B cell (primary cell): ENCODE results near the gene CTBP2. TPM values are rescaled to one million over a fixed set of nuclear protein-coding genes. Genes with fewer than 3 reads are reported as not detected.

ENCODE experiments used
- ATAC-seq: fragments of 200-7000 bp; cut with Tn5 transposase; one replicate; pipeline ENCODE4 v1.10.0; 2021; ENCODE audit warnings: low read depth, mild to moderate bottlenecking, moderate number of reproducible peaks, moderate library complexity
- CTCF ChIA-PET: fragments of 350-600 bp; sonication (Branson Sonifier 250); formaldehyde crosslinking; loops from one replicate; lab custom pipeline; 2021; ENCODE audit warnings: antibody characterized with exemption, inconsistent platforms; lab: Charles Lee
- POLR2A ChIA-PET: fragments of 350-600 bp; sonication (Branson Sonifier 250); formaldehyde crosslinking; loops from one replicate; lab custom pipeline; 2021; ENCODE audit warnings: antibody characterized with exemption; lab: Charles Lee
- DNase-seq: peaks from one replicate; pipeline ENCODE4 v3.0.0; 2013
- H2AFZ ChIP-seq: 2 replicates; pipeline ENCODE4 v1.6.1; 2012; ENCODE audit warnings: mild to moderate bottlenecking, low read depth, low read length; ENCODE audit not compliant: insufficient read depth, poor library complexity, severe bottlenecking
- H3K27ac ChIP-seq, 2 donors: 1 replicate in 1 of 2; 2 replicates in 1 of 2; pipeline ENCODE4 v1.5.1; 2012 to 2013; ENCODE audit warnings: low read length in 2 of 2, mild to moderate bottlenecking in 2 of 2, moderate library complexity in 1 of 2
- H3K27me3 ChIP-seq, 4 experiments: fragments of 200-600 bp in 1 of 4; sonication (generic) in 1 of 4; replicated peaks in 1 of 4; 1 replicate in 2 of 4; 2 replicates in 2 of 4; pipeline versions ENCODE4 v1.6.1 to v1.7.0; 2013 to 2016; ENCODE audit warnings: low read length in 3 of 4, mild to moderate bottlenecking in 2 of 4, mixed read lengths in 1 of 4, moderate library complexity in 1 of 4; ENCODE audit not compliant: insufficient read depth in 4 of 4, control insufficient read depth in 3 of 4; ENCODE audit errors: control extremely low read depth in 1 of 4
- H3K36me3 ChIP-seq, 2 experiments: replicated peaks in 1 of 2; 1 replicate in 1 of 2; 2 replicates in 1 of 2; pipeline versions ENCODE4 v1.6.1 to v1.7.1; 2013; ENCODE audit warnings: low read length in 1 of 2; ENCODE audit not compliant: insufficient read depth in 2 of 2, control insufficient read depth in 1 of 2; ENCODE audit errors: control extremely low read depth in 1 of 2, extremely low read depth in 1 of 2
- H3K4me1 ChIP-seq, 2 donors: fragments of 200-600 bp in 1 of 2; sonication (generic) in 1 of 2; 1 replicate in 1 of 2; 2 replicates in 1 of 2; pipeline versions ENCODE4 v1.5.1 to v1.6.1; 2013 to 2017; ENCODE audit warnings: low read length in 2 of 2; ENCODE audit not compliant: control insufficient read depth in 2 of 2, insufficient read depth in 2 of 2
- H3K4me2 ChIP-seq: replicated peaks from 2 replicates; pipeline ENCODE3; 2012; ENCODE audit warnings: mild to moderate bottlenecking, low read depth, low read length; ENCODE audit not compliant: poor library complexity, severe bottlenecking
- H3K4me3 ChIP-seq, 5 experiments: fragments of 200-600 bp in 1 of 5; sonication (generic) in 1 of 5; 1 replicate in 3 of 5; 2 replicates in 2 of 5; pipeline versions ENCODE4 v1.5.1 to v1.7.0; 2011 to 2016; ENCODE audit warnings: low read length in 4 of 5, mild to moderate bottlenecking in 4 of 5, low read depth in 2 of 5, control low read depth in 1 of 5, moderate library complexity in 1 of 5; ENCODE audit not compliant: insufficient read depth in 1 of 5; ENCODE audit errors: control extremely low read depth in 1 of 5, extremely low read depth in 1 of 5
- H3K79me2 ChIP-seq: fragments of 200-600 bp; sonication (generic); one replicate; pipeline ENCODE4 v1.6.0; 2016; ENCODE audit warnings: low read length; ENCODE audit not compliant: control insufficient read depth, insufficient read depth
- H3K9ac ChIP-seq: fragments of 200-600 bp; sonication (generic); 2 replicates; pipeline ENCODE4 v1.6.1; 2017; ENCODE audit warnings: mild to moderate bottlenecking, low read length, moderate library complexity
- H3K9me3 ChIP-seq, 3 donors: one replicate each; pipeline versions ENCODE4 v1.6.1 to v1.7.1; 2013; ENCODE audit warnings: low read length in 2 of 3; ENCODE audit not compliant: control insufficient read depth in 2 of 3, insufficient read depth in 1 of 3; ENCODE audit errors: control extremely low read depth in 1 of 3
- H4K20me1 ChIP-seq: 2 replicates; pipeline ENCODE4 v1.6.0; 2012; ENCODE audit warnings: mild to moderate bottlenecking, low read length; ENCODE audit not compliant: insufficient read depth, control insufficient read depth, poor library complexity, severe bottlenecking
- H3K27ac Mint-ChIP-seq: one replicate; pipeline ENCODE4 v1.8.0; 2021; ENCODE audit warnings: mixed read lengths
- H3K27me3 Mint-ChIP-seq: one replicate; pipeline ENCODE4 v1.8.0; 2021; ENCODE audit warnings: mixed read lengths
- H3K4me1 Mint-ChIP-seq: one replicate; pipeline ENCODE4 v1.8.0; 2021; ENCODE audit warnings: mixed read lengths
- H3K4me3 Mint-ChIP-seq: one replicate; pipeline ENCODE4 v1.8.0; 2021; ENCODE audit warnings: mixed read lengths
- H3K9me3 Mint-ChIP-seq: one replicate; pipeline ENCODE4 v1.8.0; 2022; ENCODE audit warnings: mixed read lengths; ENCODE audit not compliant: insufficient read depth
- EZH2 ChIP-seq: IDR thresholded peaks from 2 replicates; pipeline ENCODE4 v1.6.1; 2012; ENCODE audit warnings: borderline replicate concordance, low read depth, mild to moderate bottlenecking, moderate library complexity, low read length; ENCODE audit not compliant: insufficient read depth, poor library complexity, severe bottlenecking
- WGBS: methylation state at CpG from one replicate; pipeline ENCODE4 v1.1.5; 2013; ENCODE audit warnings: missing lambda C conversion rate; ENCODE audit not compliant: insufficient coverage; 5-methylcytosine and 5-hydroxymethylcytosine counted together
- intact Hi-C: fragments of 100-400 bp; cut with micrococcal nuclease; formaldehyde crosslinking; loops from one replicate; pipeline ENCODE4 v1.10.0; 2022
- polyA plus RNA-seq: library from polyadenylated mRNA; depleted of rRNA; stranded (reverse); fragments of >200 nt; gene quantifications from 2 replicates; pipeline ENCODE4 v1.2.3, GENCODE V29; 2012
- total RNA-seq, 2 donors: library from RNA; stranded (reverse); fragments of 120-200 nt in 1 of 2; gene quantifications; 1 replicate in 1 of 2; 2 replicates in 1 of 2; pipeline versions ENCODE4 v1.2.3 to v1.2.4, GENCODE V29; 2013 to 2022
- TF ChIP-seq, protein P1 (sequence below): fragments of 200-600 bp; IDR thresholded peaks from one replicate; pipeline ENCODE4 v1.8.0; 2022; ENCODE audit warnings: antibody characterized with exemption, mild to moderate bottlenecking

Gene CTBP2
- total and polyA plus RNA-seq, 2 donors (not counting 1 experiment from before 2014, with no cell fraction given): 0.39 to 0.85 TPM

DNA sequence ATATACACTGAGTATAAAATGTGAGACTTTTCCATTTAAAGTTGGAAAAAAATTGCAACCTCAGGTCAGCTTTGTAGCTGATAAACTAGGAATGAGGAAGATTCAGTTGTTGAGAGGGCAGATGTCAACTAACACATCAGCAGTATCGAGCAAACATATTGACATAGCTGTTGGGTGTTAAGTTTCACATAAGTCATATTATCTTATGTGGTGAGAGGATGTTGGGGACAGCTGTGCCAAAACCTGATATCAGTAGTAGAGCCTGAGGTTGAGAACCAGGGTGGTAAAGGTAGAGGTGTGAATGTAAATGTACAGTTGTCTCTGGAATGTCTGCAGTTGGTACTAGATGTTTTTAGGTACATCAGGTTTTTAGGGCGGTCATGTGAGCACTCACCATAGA lies 213.4 kb downstream of the CTBP2 start:
- H3K27ac ChIP-seq: no peak overlapping the region
- Mint-ChIP-seq H3K27ac (no peak overlapping the region), H3K9me3 (no peaks in the 10 kb centered on the region), H3K4me1 (peaks cover 42% of the 10 kb centered on the region), H3K27me3 (no peaks in the 10 kb centered on the region), H3K4me3 (no peak overlapping the region)
- POLR2A ChIA-PET: no interaction called here
- H3K4me3 ChIP-seq: no peak overlapping the region
- H3K27me3 ChIP-seq: no peaks in the 10 kb centered on the region
- no peaks in the 10 kb centered on the region for H3K9me3 ChIP-seq
- intact Hi-C loops: no loop called here
- no peak overlapping the region for H2AFZ ChIP-seq
- H3K9ac ChIP-seq: no peak overlapping the region
- H3K4me1 ChIP-seq: no peaks in the 10 kb centered on the region
- H4K20me1 ChIP-seq: peaks cover 81% of the 10 kb centered on the region
- TF ChIP-seq, protein P1, sequence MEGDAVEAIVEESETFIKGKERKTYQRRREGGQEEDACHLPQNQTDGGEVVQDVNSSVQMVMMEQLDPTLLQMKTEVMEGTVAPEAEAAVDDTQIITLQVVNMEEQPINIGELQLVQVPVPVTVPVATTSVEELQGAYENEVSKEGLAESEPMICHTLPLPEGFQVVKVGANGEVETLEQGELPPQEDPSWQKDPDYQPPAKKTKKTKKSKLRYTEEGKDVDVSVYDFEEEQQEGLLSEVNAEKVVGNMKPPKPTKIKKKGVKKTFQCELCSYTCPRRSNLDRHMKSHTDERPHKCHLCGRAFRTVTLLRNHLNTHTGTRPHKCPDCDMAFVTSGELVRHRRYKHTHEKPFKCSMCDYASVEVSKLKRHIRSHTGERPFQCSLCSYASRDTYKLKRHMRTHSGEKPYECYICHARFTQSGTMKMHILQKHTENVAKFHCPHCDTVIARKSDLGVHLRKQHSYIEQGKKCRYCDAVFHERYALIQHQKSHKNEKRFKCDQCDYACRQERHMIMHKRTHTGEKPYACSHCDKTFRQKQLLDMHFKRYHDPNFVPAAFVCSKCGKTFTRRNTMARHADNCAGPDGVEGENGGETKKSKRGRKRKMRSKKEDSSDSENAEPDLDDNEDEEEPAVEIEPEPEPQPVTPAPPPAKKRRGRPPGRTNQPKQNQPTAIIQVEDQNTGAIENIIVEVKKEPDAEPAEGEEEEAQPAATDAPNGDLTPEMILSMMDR: no peak
- TF ChIP-seq EZH2: no peak
- peaks cover 6 to 27% of the 10 kb centered on the region in 2 experiments for H3K36me3 ChIP-seq
- CTCF ChIA-PET: no interaction called here
- no peak for ATAC-seq
- WGBS: no CpG with 5 or more reads among the region's 2 CpGs
- H3K4me2 ChIP-seq: no peak overlapping the region
- no peak for DNase-seq
- peaks cover 89% of the 10 kb centered on the region for H3K79me2 ChIP-seq

DNA sequence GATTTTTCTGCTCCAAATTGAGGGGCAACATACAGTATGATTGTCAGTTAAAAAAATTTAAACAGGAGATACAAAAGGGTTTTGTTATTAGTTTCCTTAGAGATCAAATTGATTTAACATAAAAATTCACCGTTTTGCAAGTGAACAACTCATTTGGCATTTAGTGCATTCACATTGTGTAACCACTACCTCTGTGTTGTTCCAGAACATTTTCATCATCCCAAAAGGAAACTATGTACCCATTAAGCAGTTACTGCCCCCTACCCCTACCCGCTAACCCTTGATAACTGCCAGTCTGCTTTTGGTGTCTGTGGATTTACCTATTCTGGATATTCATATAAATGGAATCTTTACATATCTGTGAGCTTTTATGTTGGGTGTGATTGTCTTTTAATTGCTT lies 215.4 kb downstream of the CTBP2 start:
- peaks cover 55% of the 10 kb centered on the region for H3K4me1 Mint-ChIP-seq
- CTCF ChIA-PET: no interaction called here
- H3K4me3 Mint-ChIP-seq: no peak overlapping the region
- ATAC-seq (no peak), DNase-seq (no peak)
- TF ChIP-seq, protein P1: no peak
- no peak for TF ChIP-seq EZH2
- POLR2A ChIA-PET: no interaction called here
- H3K79me2 ChIP-seq: peaks cover 94% of the 10 kb centered on the region
- intact Hi-C loops: no loop called here
- H3K4me2 ChIP-seq: no peak overlapping the region
- no peaks in the 10 kb centered on the region for H3K4me1 ChIP-seq
- peaks cover 6 to 27% of the 10 kb centered on the region in 2 experiments for H3K36me3 ChIP-seq
- no peaks in the 10 kb centered on the region for H3K9me3 ChIP-seq
- no peak overlapping the region for H3K27ac Mint-ChIP-seq
- no peak overlapping the region for H2AFZ ChIP-seq
- no peaks in the 10 kb centered on the region for H3K9me3 Mint-ChIP-seq
- whole genome bisulfite sequencing: no CpG with 5 or more reads among the region's 2 CpGs
- H3K4me3 ChIP-seq: no peak overlapping the region
- peaks cover 80% of the 10 kb centered on the region for H4K20me1 ChIP-seq
- no peaks in the 10 kb centered on the region for H3K27me3 ChIP-seq
- no peak overlapping the region for H3K9ac ChIP-seq
- no peak overlapping the region for H3K27ac ChIP-seq
- no peaks in the 10 kb centered on the region for H3K27me3 Mint-ChIP-seq
